Endodermal cell (in vitro differentiated cells): Measurements from ENCODE around the gene IGFLR1. TPM values are rescaled to one million over a fixed set of nuclear protein-coding genes. Genes with fewer than 3 reads are reported as not detected.
A peak's percentile ranks its signal among the peaks of the same experiment; 100 is the strongest.

ENCODE experiments used
- DNase-seq: peaks from one replicate; pipeline ENCODE4 v3.0.0-alpha.2; 2017
- H3K27ac ChIP-seq: 2 replicates; pipeline ENCODE4 v1.5.1; 2013; ENCODE audit warnings: mild to moderate bottlenecking, low read depth, low read length, moderate library complexity
- H3K27me3 ChIP-seq: 2 replicates; pipeline ENCODE4 v1.6.1; 2013; ENCODE audit warnings: mild to moderate bottlenecking, low read length, moderate library complexity; ENCODE audit not compliant: insufficient read depth, control insufficient read depth, poor library complexity, severe bottlenecking
- H3K36me3 ChIP-seq: 2 replicates; pipeline ENCODE4 v1.7.0; 2013; ENCODE audit warnings: mild to moderate bottlenecking, low read length, moderate library complexity; ENCODE audit not compliant: control insufficient read depth, insufficient read depth
- H3K4me1 ChIP-seq: one replicate; pipeline ENCODE4 v1.7.0; 2013; ENCODE audit warnings: low read length; ENCODE audit not compliant: control insufficient read depth, insufficient read depth
- H3K4me3 ChIP-seq: 2 replicates; pipeline ENCODE4 v1.5.1; 2013; ENCODE audit warnings: mild to moderate bottlenecking, low read length, moderate library complexity
- H3K9ac ChIP-seq: 2 replicates; pipeline ENCODE4 v1.6.1; 2013; ENCODE audit warnings: mild to moderate bottlenecking, low read length, moderate library complexity; ENCODE audit not compliant: poor library complexity, severe bottlenecking; ENCODE audit errors: extremely low read depth
- H3K9me3 ChIP-seq: 2 replicates; pipeline ENCODE4 v1.6.1; 2013; ENCODE audit warnings: mild to moderate bottlenecking, low read length, moderate library complexity; ENCODE audit not compliant: control insufficient read depth
- H3K27ac Mint-ChIP-seq: 2 replicates; pipeline ENCODE4 v1.8.0; 2020; ENCODE audit warnings: mixed read lengths
- H3K27me3 Mint-ChIP-seq: 2 replicates; pipeline ENCODE4 v1.8.0; 2021; ENCODE audit warnings: mild to moderate bottlenecking, mixed read lengths; ENCODE audit not compliant: insufficient read depth
- H3K36me3 Mint-ChIP-seq: 2 replicates; pipeline ENCODE4 v1.8.0; 2020; ENCODE audit warnings: low read depth, mixed read lengths
- H3K4me1 Mint-ChIP-seq: 2 replicates; pipeline ENCODE4 v1.8.0; 2020; ENCODE audit warnings: mixed read lengths
- H3K4me3 Mint-ChIP-seq: 2 replicates; pipeline ENCODE4 v1.8.0; 2020; ENCODE audit warnings: mild to moderate bottlenecking, moderate library complexity, mixed read lengths
- H3K9me3 Mint-ChIP-seq: 2 replicates; pipeline ENCODE4 v1.8.0; 2020; ENCODE audit warnings: mild to moderate bottlenecking, mixed read lengths
- CTCF ChIP-seq: fragments of 200-600 bp; sonication (generic); conservative IDR thresholded peaks from 2 replicates; pipeline ENCODE4 v1.5.0; 2021; ENCODE audit warnings: antibody characterized with exemption, mild to moderate bottlenecking
- WGBS, 2 experiments: methylation state at CpG; one replicate each; pipeline versions ENCODE4 v1.1.5 to v1.1.7; 2013; ENCODE audit warnings: missing lambda C conversion rate in 2 of 2, mixed read lengths in 1 of 2; ENCODE audit not compliant: insufficient coverage in 1 of 2, insufficient read length in 1 of 2; 5-methylcytosine and 5-hydroxymethylcytosine counted together
- total RNA-seq, 2 donors: library from RNA; stranded (reverse); fragmentation: NEBNext Ultra II Directional in 1 of 2; extraction: Animal tissue kit (Norgen Biotek cat#: 25700) in 1 of 2; gene quantifications; 2 replicates in 1 of 2; 3 replicates in 1 of 2; pipeline ENCODE4 v1.2.1, GENCODE V29; 2021

IGFLR1 gene
- total RNA-seq, 2 donors from 2014 or later, result 4.6 to 7.1 TPM

GRCh38 chr19:35776102-35776788 lies 34.0 kb upstream of the IGFLR1 start:
- H3K27me3 ChIP-seq, result peaks cover 11% of the 10 kb centered on the region
- no peak overlapping the region for H3K9ac ChIP-seq
- peak overlapping the region; percentile 50 for H3K4me3 Mint-ChIP-seq
- H3K4me1 Mint-ChIP-seq, result peaks cover 15% of the 10 kb centered on the region
- 57 to 87% methylated on average over 6 to 13 of the region's 13 CpGs for WGBS, 2 experiments
- no peaks in the 10 kb centered on the region for H3K36me3 Mint-ChIP-seq
- H3K27ac ChIP-seq, result peak overlapping the region; percentile 63
- H3K27ac Mint-ChIP-seq, result no peak overlapping the region
- no peak for DNase-seq
- no peaks in the 10 kb centered on the region for H3K36me3 ChIP-seq
- H3K9me3 Mint-ChIP-seq, result no peaks in the 10 kb centered on the region
- no peaks in the 10 kb centered on the region for H3K9me3 ChIP-seq
- no peak for TF ChIP-seq CTCF
- peaks cover 3% of the 10 kb centered on the region for H3K4me1 ChIP-seq
- H3K4me3 ChIP-seq, result peak overlapping the region; percentile 72
- peaks cover 39% of the 10 kb centered on the region for H3K27me3 Mint-ChIP-seq

- peak within 1 kb of the TSS; percentile 50 for H3K4me3 Mint-ChIP-seq
- Histone ChIP-seq H3K36me3 (no peaks in the 10 kb centered on the region), H3K27me3 (peaks cover 11% of the 10 kb centered on the region), H3K9ac (no peak within 1 kb of the TSS), H3K9me3 (no peaks in the 10 kb centered on the region), H3K4me3 (peak within 1 kb of the TSS; percentile 72), H3K4me1 (peaks cover 3% of the 10 kb centered on the region), H3K27ac (peak within 1 kb of the TSS; percentile 63)
- H3K4me1 Mint-ChIP-seq, result peaks cover 15% of the 10 kb centered on the region
- 0% methylated on average over 28 to 82 of the region's 82 CpGs for WGBS, 2 experiments
- no peak for TF ChIP-seq CTCF
- peak; percentile 99 for DNase-seq
- no peaks in the 10 kb centered on the region for H3K36me3 Mint-ChIP-seq
- H3K9me3 Mint-ChIP-seq, result no peaks in the 10 kb centered on the region
- H3K27ac Mint-ChIP-seq, result no peak within 1 kb of the TSS
- H3K27me3 Mint-ChIP-seq, result peaks cover 41% of the 10 kb centered on the region
Measured at GRCh38 chr19:35775298-35776101, 33.2 kb upstream of the IGFLR1 start, which contains the start of gene ARHGAP33. Gene ARHGAP33, plus strand, starts transcription at chr19:35775564. Its CDS starts 95 bp downstream, at chr19:35775659.

GRCh38 chr19:35775046-35775297 lies 32.7 kb upstream of the IGFLR1 start:
- H3K9me3 ChIP-seq, result no peaks in the 10 kb centered on the region
- peak overlapping the region; percentile 72 for H3K4me3 ChIP-seq
- peaks cover 11% of the 10 kb centered on the region for H3K27me3 ChIP-seq
- H3K36me3 ChIP-seq, result no peaks in the 10 kb centered on the region
- peaks cover 41% of the 10 kb centered on the region for H3K27me3 Mint-ChIP-seq
- no peak for TF ChIP-seq CTCF
- H3K9ac ChIP-seq, result no peak overlapping the region
- 35 to 36% methylated on average over 9 of the region's 9 CpGs for WGBS, 2 experiments
- peak overlapping the region; percentile 50 for H3K4me3 Mint-ChIP-seq
- no peak for DNase-seq
- no peak overlapping the region for H3K27ac ChIP-seq
- no peaks in the 10 kb centered on the region for H3K9me3 Mint-ChIP-seq
- peaks cover 15% of the 10 kb centered on the region for H3K4me1 Mint-ChIP-seq
- H3K4me1 ChIP-seq, result peaks cover 3% of the 10 kb centered on the region
- H3K27ac Mint-ChIP-seq, result no peak overlapping the region
- peaks cover 3% of the 10 kb centered on the region for H3K36me3 Mint-ChIP-seq
